ENCODE results near the gene TXNL4A.

DNA sequence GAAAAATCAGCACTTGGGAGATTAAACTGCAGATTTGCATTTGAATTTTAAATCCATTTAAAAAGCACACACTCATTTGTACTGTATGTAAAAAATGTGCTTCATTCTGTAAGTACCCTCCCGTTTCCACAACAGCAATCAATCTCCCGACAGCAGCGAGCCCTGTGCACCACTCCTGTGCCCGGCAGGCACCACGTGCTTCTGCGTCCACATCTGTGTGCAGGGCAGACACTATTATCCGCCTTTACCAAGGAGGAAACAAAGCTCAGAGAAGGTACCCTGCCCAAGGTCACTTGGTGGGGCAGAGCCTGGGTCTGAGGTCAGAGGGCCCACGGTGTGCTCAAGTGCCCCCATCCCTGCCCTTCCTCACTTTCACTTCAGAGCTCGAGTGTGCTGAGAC lies 16.4 kb downstream of the TXNL4A start:
- TF ChIP-seq, protein P1, sequence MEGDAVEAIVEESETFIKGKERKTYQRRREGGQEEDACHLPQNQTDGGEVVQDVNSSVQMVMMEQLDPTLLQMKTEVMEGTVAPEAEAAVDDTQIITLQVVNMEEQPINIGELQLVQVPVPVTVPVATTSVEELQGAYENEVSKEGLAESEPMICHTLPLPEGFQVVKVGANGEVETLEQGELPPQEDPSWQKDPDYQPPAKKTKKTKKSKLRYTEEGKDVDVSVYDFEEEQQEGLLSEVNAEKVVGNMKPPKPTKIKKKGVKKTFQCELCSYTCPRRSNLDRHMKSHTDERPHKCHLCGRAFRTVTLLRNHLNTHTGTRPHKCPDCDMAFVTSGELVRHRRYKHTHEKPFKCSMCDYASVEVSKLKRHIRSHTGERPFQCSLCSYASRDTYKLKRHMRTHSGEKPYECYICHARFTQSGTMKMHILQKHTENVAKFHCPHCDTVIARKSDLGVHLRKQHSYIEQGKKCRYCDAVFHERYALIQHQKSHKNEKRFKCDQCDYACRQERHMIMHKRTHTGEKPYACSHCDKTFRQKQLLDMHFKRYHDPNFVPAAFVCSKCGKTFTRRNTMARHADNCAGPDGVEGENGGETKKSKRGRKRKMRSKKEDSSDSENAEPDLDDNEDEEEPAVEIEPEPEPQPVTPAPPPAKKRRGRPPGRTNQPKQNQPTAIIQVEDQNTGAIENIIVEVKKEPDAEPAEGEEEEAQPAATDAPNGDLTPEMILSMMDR (IDR thresholded peaks at IDR 0.05), result no peak
- no peak for TF ChIP-seq POLR2A (IDR thresholded peaks at IDR 0.05)
